HepG2 (cell line): ENCODE measurements around the gene IL16. TPM values are rescaled to one million over a fixed set of nuclear protein-coding genes. Genes with fewer than 3 reads are reported as not detected.
A peak's percentile ranks its signal among the peaks of the same experiment; 100 is the strongest.

Experiments used
- ATAC-seq: fragments of 200-7000 bp; cut with Tn5 transposase; 3 replicates; pipeline ENCODE4 v1.9.1; 2020; ENCODE audit warnings: mild to moderate bottlenecking, moderate library complexity
- BruUV-seq: library from RNA; stranded (reverse); fragments of 400-500 nt; replicated peaks from 2 replicates; lab custom pipeline; 2021; lab: Mats Ljungman, UMichigan
- CTCF ChIA-PET: fragments of 300-600 bp; formaldehyde crosslinking; extraction: SDS; loops from one replicate; lab custom pipeline; 2021; ENCODE audit warnings: low total read pairs, inconsistent platforms, low intra/inter-chr PET ratio; lab: Yijun Ruan, JAX
- POLR2A ChIA-PET: fragments of 350-600 bp; sonication (Branson Sonifier 250); formaldehyde crosslinking; loops from one replicate; lab custom pipeline; 2020; ENCODE audit warnings: antibody characterized with exemption, inconsistent platforms; lab: Yijun Ruan, JAX
- DNase-seq: peaks from one replicate; pipeline ENCODE4 v3.0.0-alpha.2; 2015; ENCODE audit warnings: low spot score
- FAIRE-seq: peaks from 3 replicates; lab custom pipeline; 2011; peaks lifted over from hg19 to GRCh38; lab: Jason Lieb, UNC
- H2AFZ ChIP-seq: one replicate; pipeline ENCODE4 v1.6.1; 2011; ENCODE audit warnings: low read length, inconsistent platforms
- H3K27ac ChIP-seq: fragments of 300-600 bp; 3 replicates; pipeline ENCODE4 v1.8.0; 2011; ENCODE audit warnings: mixed run types, mild to moderate bottlenecking, mixed read lengths, low read length, inconsistent platforms; ENCODE audit not compliant: insufficient read depth; ENCODE audit errors: extremely low read length
- H3K27me3 ChIP-seq, 2 experiments: fragments of 200-600 bp in 1 of 2; 2 replicates in 1 of 2; 3 replicates in 1 of 2; pipeline versions ENCODE4 v1.6.0 to v1.8.0; 2011; ENCODE audit warnings: low read length in 2 of 2, mild to moderate bottlenecking in 2 of 2, moderate library complexity in 2 of 2, inconsistent platforms in 1 of 2; ENCODE audit not compliant: insufficient read depth in 2 of 2, control insufficient read depth in 1 of 2
- H3K36me3 ChIP-seq, 2 experiments: fragments of 200-600 bp in 1 of 2; replicated peaks in 1 of 2; 2 replicates in 1 of 2; 3 replicates in 1 of 2; pipeline versions ENCODE4 v1.5.1 to v1.8.0; 2011; ENCODE audit warnings: low read length in 2 of 2, inconsistent platforms in 1 of 2; ENCODE audit not compliant: insufficient read depth in 2 of 2, control insufficient read depth in 1 of 2
- H3K4me1 ChIP-seq: 2 replicates; pipeline ENCODE4 v1.5.1; 2012; ENCODE audit warnings: low read length, inconsistent platforms; ENCODE audit not compliant: insufficient read depth
- H3K4me2 ChIP-seq: 2 replicates; pipeline ENCODE4 v1.6.0; 2011; ENCODE audit warnings: low read depth, low read length, inconsistent platforms
- H3K4me3 ChIP-seq, 3 experiments: fragments of 200-600 bp in 1 of 3; sonication (generic), shearing (Covaris generic) in 1 of 3; replicated peaks in 1 of 3; 2 replicates each; pipeline ENCODE4 v1.5.1; 2011 to 2016; ENCODE audit warnings: low read length in 3 of 3, inconsistent platforms in 2 of 3, low read depth in 2 of 3, mild to moderate bottlenecking in 2 of 3, control low read depth in 1 of 3, mixed read lengths in 1 of 3; ENCODE audit not compliant: insufficient read depth in 1 of 3
- H3K79me2 ChIP-seq: one replicate; pipeline ENCODE4 v1.6.1; 2011; ENCODE audit warnings: low read length, inconsistent platforms; ENCODE audit not compliant: insufficient read depth
- H3K9ac ChIP-seq: 2 replicates; pipeline ENCODE4 v1.6.0; 2011; ENCODE audit warnings: mild to moderate bottlenecking, low read depth, low read length, inconsistent platforms; ENCODE audit not compliant: insufficient read depth
- H3K9me3 ChIP-seq: 2 replicates; pipeline ENCODE4 v1.5.1; 2012; ENCODE audit warnings: mild to moderate bottlenecking, low read length
- H4K20me1 ChIP-seq: 2 replicates; pipeline ENCODE4 v1.6.0; 2011; ENCODE audit warnings: inconsistent platforms, mild to moderate bottlenecking, low read length, moderate library complexity; ENCODE audit not compliant: insufficient read depth
- GABPB1 ChIP-seq: IDR thresholded peaks from 2 replicates; pipeline ENCODE4 v1.6.1; 2016; ENCODE audit warnings: mild to moderate bottlenecking, missing genetic modification reagents, moderate library complexity, missing compliant biosample characterization
- JUND ChIP-seq: sonication (generic); formaldehyde crosslinking; IDR thresholded peaks from 2 replicates; pipeline ENCODE4 v1.8.0; 2022; ENCODE audit warnings: mild to moderate bottlenecking, missing genetic modification reagents
- NCOA1 ChIP-seq: sonication (generic); formaldehyde crosslinking; IDR thresholded peaks from 2 replicates; pipeline ENCODE4 v1.9.0; 2021; ENCODE audit warnings: missing genetic modification reagents
- ZKSCAN8 ChIP-seq: IDR thresholded peaks from 2 replicates; pipeline ENCODE4 v1.6.1; 2016; ENCODE audit warnings: borderline replicate concordance, missing genetic modification reagents, missing compliant biosample characterization
- ZNF234 ChIP-seq: sonication (generic); formaldehyde crosslinking; conservative IDR thresholded peaks from 2 replicates; pipeline ENCODE4 v1.5.1; 2020; ENCODE audit warnings: mild to moderate bottlenecking, missing genetic modification reagents
- ZNF446 ChIP-seq: sonication (generic); formaldehyde crosslinking; IDR thresholded peaks from 2 replicates; pipeline ENCODE4 v1.5.0; 2020; ENCODE audit warnings: mild to moderate bottlenecking, missing genetic modification reagents
- ZNF572 ChIP-seq: sonication (generic); formaldehyde crosslinking; IDR thresholded peaks from 2 replicates; pipeline ENCODE4 v1.5.1; 2020; ENCODE audit warnings: mild to moderate bottlenecking, missing genetic modification reagents
- WGBS: methylation state at CpG from one replicate; pipeline ENCODE4 v1.1.6; 2017; ENCODE audit warnings: low lambda C conversion rate; 5-methylcytosine and 5-hydroxymethylcytosine counted together
- in situ Hi-C: cut with HindIII; loops from 2 replicates; pipeline ENCODE4 v1.10.0; 2017; ENCODE audit warnings: low pct_unique_long_range_greater_than_20kb; ENCODE audit not compliant: extremely low pct_ligation_motif_present
- intact Hi-C: fragments of 100-400 bp; cut with micrococcal nuclease; formaldehyde crosslinking; loops from one replicate; pipeline ENCODE4 v1.10.0; 2022; ENCODE audit not compliant: unreplicated experiment
- polyA plus RNA-seq, 8 experiments: library from polyadenylated mRNA; depleted of rRNA in 3 of 8; stranded (reverse) in 7 of 8; unstranded in 1 of 8; fragments of >200 nt; fragmentation: Illumina TruSeq in 4 of 8; extraction: Trizol in 4 of 8; gene quantifications; 2 replicates each; pipeline versions ENCODE4 v1.2.1 to v1.2.3, GENCODE V29; 2011 to 2016; ENCODE audit warnings: low read depth in 4 of 8, missing spikeins in 1 of 8, mixed read lengths in 1 of 8; ENCODE audit not compliant: insufficient read depth in 1 of 8
- total RNA-seq, 5 experiments: library from RNA; depleted of rRNA; stranded (reverse); fragments of >200 nt; fragmentation: Illumina TruSeq; extraction: Trizol; gene quantifications; 2 replicates each; pipeline ENCODE4 v1.2.3, GENCODE V29; 2016; ENCODE audit warnings: low read depth in 1 of 5
- TF ChIP-seq, protein P1 (sequence below): sonication (generic); formaldehyde crosslinking; IDR thresholded peaks from 2 replicates; pipeline ENCODE4 v1.4.0; 2020; ENCODE audit warnings: missing genetic modification reagents

Gene IL16
- total and polyA plus RNA-seq, 2 of the 13 experiments (the other 11 are each of a cell fraction or from before 2014, with no cell fraction given): 0.03 TPM; not detected in 1

DNA sequence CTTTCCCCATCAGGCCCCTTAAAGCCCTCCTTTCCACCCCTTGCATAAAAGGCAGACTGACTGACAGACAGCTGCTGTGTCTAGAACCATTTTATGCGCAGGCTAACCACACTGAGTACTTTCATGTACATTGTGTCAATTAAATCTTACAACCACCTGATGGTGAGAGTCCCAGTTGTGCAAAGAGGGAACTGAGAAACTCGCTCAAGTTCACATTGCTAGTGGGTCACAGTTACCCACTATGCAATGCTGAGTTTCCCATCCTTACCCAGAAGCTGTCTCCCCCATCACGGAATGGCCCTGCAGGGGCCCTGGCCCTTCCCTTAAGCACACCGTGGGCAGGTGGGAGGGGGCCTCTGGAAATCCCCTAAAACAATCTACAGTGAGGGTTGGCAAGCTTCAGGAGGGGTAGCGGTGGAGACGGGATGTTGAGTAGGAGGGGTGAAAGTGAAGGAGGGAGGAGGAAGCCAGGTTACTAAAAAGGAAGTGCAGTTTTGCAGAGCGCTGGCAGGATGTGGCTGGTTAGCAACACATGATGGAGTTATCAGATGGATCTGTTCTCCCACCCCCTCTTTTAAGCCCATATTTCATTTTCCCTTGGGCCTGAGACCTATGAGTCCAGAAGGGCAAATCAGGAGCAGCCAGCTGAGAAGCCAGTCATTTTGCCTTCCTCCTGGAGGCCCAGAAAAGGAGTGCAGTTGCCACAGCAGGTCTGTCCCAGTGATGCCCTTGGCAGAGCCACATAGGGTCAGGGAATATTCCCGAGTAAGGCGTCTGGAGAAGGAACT lies 97.2 kb downstream of the IL16 start:
- BruUV-seq: no TSS peak
- FAIRE-seq (no peak), DNase-seq (no peak), ATAC-seq (peak; percentile 38; the same call in 2 of the 3 replicates)
- intact Hi-C loops (no loop called here), in situ Hi-C loops (no loop called here)
- H2AFZ ChIP-seq: no peak overlapping the region
- TF ChIP-seq NCOA1 (CRISPR knock-in tag): no peak
- TF ChIP-seq, protein P1, sequence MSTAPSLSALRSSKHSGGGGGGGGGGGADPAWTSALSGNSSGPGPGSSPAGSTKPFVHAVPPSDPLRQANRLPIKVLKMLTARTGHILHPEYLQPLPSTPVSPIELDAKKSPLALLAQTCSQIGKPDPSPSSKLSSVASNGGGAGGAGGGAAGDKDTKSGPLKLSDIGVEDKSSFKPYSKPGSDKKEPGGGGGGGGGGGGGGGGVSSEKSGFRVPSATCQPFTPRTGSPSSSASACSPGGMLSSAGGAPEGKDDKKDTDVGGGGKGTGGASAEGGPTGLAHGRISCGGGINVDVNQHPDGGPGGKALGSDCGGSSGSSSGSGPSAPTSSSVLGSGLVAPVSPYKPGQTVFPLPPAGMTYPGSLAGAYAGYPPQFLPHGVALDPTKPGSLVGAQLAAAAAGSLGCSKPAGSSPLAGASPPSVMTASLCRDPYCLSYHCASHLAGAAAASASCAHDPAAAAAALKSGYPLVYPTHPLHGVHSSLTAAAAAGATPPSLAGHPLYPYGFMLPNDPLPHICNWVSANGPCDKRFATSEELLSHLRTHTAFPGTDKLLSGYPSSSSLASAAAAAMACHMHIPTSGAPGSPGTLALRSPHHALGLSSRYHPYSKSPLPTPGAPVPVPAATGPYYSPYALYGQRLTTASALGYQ (CRISPR knock-in tag): no peak
- TF ChIP-seq ZKSCAN8: no peak
- no peak for TF ChIP-seq ZNF572 (CRISPR knock-in tag)
- TF ChIP-seq GABPB1 (CRISPR knock-in tag): no peak
- no peak for TF ChIP-seq ZNF446 (CRISPR knock-in tag)
- TF ChIP-seq JUND (CRISPR knock-in tag): no peak
- TF ChIP-seq ZNF234 (CRISPR knock-in tag): no peak
- H3K4me1 ChIP-seq: no peaks in the 10 kb centered on the region
- H4K20me1 ChIP-seq: no peaks in the 10 kb centered on the region; the same call in 1 of the 2 replicates
- H3K4me3 ChIP-seq: no peak overlapping the region
- no peaks in the 10 kb centered on the region for H3K79me2 ChIP-seq
- no peak overlapping the region for H3K27ac ChIP-seq
- WGBS: 51% methylated on average over 8 of the region's 9 CpGs
- no peaks in the 10 kb centered on the region for H3K36me3 ChIP-seq
- ChIA-PET CTCF (no interaction called here), POLR2A (no interaction called here)
- no peaks in the 10 kb centered on the region for H3K9me3 ChIP-seq
- H3K4me2 ChIP-seq: no peak overlapping the region
- no peak overlapping the region for H3K9ac ChIP-seq
- peaks cover 0 to 16% of the 10 kb centered on the region in 2 experiments; a peak in 2 of 5 replicates for H3K27me3 ChIP-seq
